ENCODE measurements around the gene ACTR6. TPM values are rescaled to one million over a fixed set of nuclear protein-coding genes. Genes with fewer than 3 reads are reported as not detected.
A peak's percentile ranks its signal among the peaks of the same experiment; 100 is the strongest.

ACTR6 gene
- total and polyA plus RNA-seq, 7 experiments from 2014 or later: 24.1 to 46.8 (median 40.2) TPM

GRCh38 chr12:100157427-100157821, 43.2 kb upstream of the ACTR6 start:
- H3K4me3 ChIP-seq (ENCODE audit: low read length): no peak overlapping the region
- Mint-ChIP-seq H3K27me3 (no peaks in the 10 kb centered on the region), H3K9me3 (no peaks in the 10 kb centered on the region), H3K27ac (peak overlapping the region in 1 of 9 donors; percentile 52), H3K4me1 (peaks cover 0 to 11% (median 5%) of the 10 kb centered on the region in 7 donors), H3K4me3 (no peak overlapping the region), H3K36me3 (peaks cover 0 to 6% (median 3%) of the 10 kb centered on the region in 5 donors)
- intact Hi-C loops (cut with micrococcal nuclease): loop anchor here in 1 of 2 donors (10.0 kb wide), 1 partner anchor 247 kb away; no protein-coding TSS in a partner anchor
- ChIA-PET CTCF (no interaction called here), POLR2A (no interaction called here)
- no peaks in the 10 kb centered on the region for H3K9me3 ChIP-seq (ENCODE audit: control insufficient read depth in 2 of 3, low read length in 3 of 3)
- no peaks in the 10 kb centered on the region for H3K27me3 ChIP-seq (ENCODE audit: control insufficient read depth in 2 of 2, insufficient read depth in 2 of 2, low read length in 2 of 2)
- no peaks in the 10 kb centered on the region for H3K36me3 ChIP-seq (ENCODE audit: control insufficient read depth in 2 of 3, insufficient read depth in 3 of 3, low read length in 3 of 3)
- no peaks in the 10 kb centered on the region for H3K4me1 ChIP-seq (ENCODE audit: control insufficient read depth in 2 of 2, insufficient read depth in 2 of 2, low read length in 2 of 2)
- no peak overlapping the region for H3K27ac ChIP-seq (ENCODE audit: low read depth, low read length)
- no peak for ATAC-seq
- no peak for DNase-seq

GRCh38 chr12:100158535-100158934, 42.1 kb upstream of the ACTR6 start:
- Mint-ChIP-seq H3K27me3 (no peaks in the 10 kb centered on the region), H3K9me3 (no peaks in the 10 kb centered on the region), H3K4me1 (peaks cover 2 to 11% (median 5%) of the 10 kb centered on the region in 7 donors), H3K4me3 (no peak overlapping the region), H3K27ac (no peak overlapping the region), H3K36me3 (peaks cover 0 to 6% (median 3%) of the 10 kb centered on the region in 5 donors)
- intact Hi-C loops (cut with micrococcal nuclease): loop anchor here in 1 of 2 donors (10.0 kb wide), 1 partner anchor 246 kb away; no protein-coding TSS in a partner anchor
- Histone ChIP-seq H3K4me1 (ENCODE audit: control insufficient read depth in 2 of 2, insufficient read depth in 2 of 2, low read length in 2 of 2) (peaks cover 0 to 4% of the 10 kb centered on the region in 2 donors), H3K36me3 (ENCODE audit: control insufficient read depth in 2 of 3, insufficient read depth in 3 of 3, low read length in 3 of 3) (no peaks in the 10 kb centered on the region), H3K4me3 (ENCODE audit: low read length) (no peak overlapping the region), H3K27ac (ENCODE audit: low read depth, low read length) (no peak overlapping the region), H3K27me3 (ENCODE audit: control insufficient read depth in 2 of 2, insufficient read depth in 2 of 2, low read length in 2 of 2) (no peaks in the 10 kb centered on the region), H3K9me3 (ENCODE audit: control insufficient read depth in 2 of 3, low read length in 3 of 3) (no peaks in the 10 kb centered on the region)
- DNase-seq: no peak
- CTCF ChIA-PET: no interaction called here
- no peak for ATAC-seq
- POLR2A ChIA-PET: interaction anchor here (0.8 kb wide), 1 partner anchor 20 kb away, joined by 3 read pairs; no protein-coding TSS in a partner anchor

- H3K27me3 ChIP-seq (ENCODE audit: control insufficient read depth in 2 of 2, insufficient read depth in 2 of 2, low read length in 2 of 2): no peaks in the 10 kb centered on the region
- no peaks in the 10 kb centered on the region for H3K9me3 ChIP-seq (ENCODE audit: control insufficient read depth in 2 of 3, low read length in 3 of 3)
- no peak overlapping the region for H3K4me3 Mint-ChIP-seq
- ATAC-seq: no peak
- H3K9me3 Mint-ChIP-seq: no peaks in the 10 kb centered on the region
- no peaks in the 10 kb centered on the region for H3K27me3 Mint-ChIP-seq
- intact Hi-C loops (cut with micrococcal nuclease): loop anchor here in 1 of 2 donors (10.0 kb wide), 1 partner anchor 245 kb away; no protein-coding TSS in a partner anchor
- no peaks in the 10 kb centered on the region for H3K36me3 ChIP-seq (ENCODE audit: control insufficient read depth in 2 of 3, insufficient read depth in 3 of 3, low read length in 3 of 3)
- peak overlapping the region in 1 of 9 donors; percentile 57 for H3K27ac Mint-ChIP-seq
- DNase-seq: no peak
- ChIA-PET CTCF (interaction anchor here (0.7 kb wide), 1 partner anchor 43 kb away, joined by 3 read pairs; no protein-coding TSS in a partner anchor), POLR2A (no interaction called here)
- peaks cover 0 to 7% of the 10 kb centered on the region in 2 donors for H3K4me1 ChIP-seq (ENCODE audit: control insufficient read depth in 2 of 2, insufficient read depth in 2 of 2, low read length in 2 of 2)
- H3K27ac ChIP-seq (ENCODE audit: low read depth, low read length): no peak overlapping the region
- H3K4me3 ChIP-seq (ENCODE audit: low read length): no peak overlapping the region
- H3K4me1 Mint-ChIP-seq: peaks cover 4 to 16% (median 12%) of the 10 kb centered on the region in 7 donors
- peaks cover 0 to 6% (median 3%) of the 10 kb centered on the region in 5 donors for H3K36me3 Mint-ChIP-seq
These were observed 41.1 kb upstream of the ACTR6 start for GRCh38 chr12:100159391-100160104.

- peak overlapping the region; percentile 34 for H3K4me3 ChIP-seq (ENCODE audit: low read length)
- ATAC-seq: peak; percentile 99
- H3K36me3 Mint-ChIP-seq: peaks cover 0 to 6% (median 3%) of the 10 kb centered on the region in 5 donors
- CTCF ChIA-PET: interaction anchor here (0.6 to 1.4 kb wide), 2 partner anchors 9 to 1163 kb away, joined by 3 to 7 read pairs; no protein-coding TSS in a partner anchor
- peak overlapping the region in 7 of 9 donors; percentile 18 to 64 (median 53) for H3K27ac Mint-ChIP-seq
- no peaks in the 10 kb centered on the region for H3K9me3 ChIP-seq (ENCODE audit: control insufficient read depth in 2 of 3, low read length in 3 of 3)
- peak overlapping the region; percentile 58 to 80 (median 72) for H3K4me3 Mint-ChIP-seq
- H3K4me1 Mint-ChIP-seq: peaks cover 0 to 14% (median 11%) of the 10 kb centered on the region in 7 donors
- peaks cover 0 to 7% of the 10 kb centered on the region in 2 donors for H3K4me1 ChIP-seq (ENCODE audit: control insufficient read depth in 2 of 2, insufficient read depth in 2 of 2, low read length in 2 of 2)
- H3K9me3 Mint-ChIP-seq: no peaks in the 10 kb centered on the region
- intact Hi-C loops (cut with micrococcal nuclease): loop anchor here (1.0 kb wide), 4 partner anchors 9 to 37 kb away; partner anchors contain the start of genes ACTR6 (in 1 of the 2) and BLTP3B (in 1 of the 2)
- DNase-seq: peak; percentile 46 to 67 (median 61)
- H3K27me3 ChIP-seq (ENCODE audit: control insufficient read depth in 2 of 2, insufficient read depth in 2 of 2, low read length in 2 of 2): no peaks in the 10 kb centered on the region
- H3K27ac ChIP-seq (ENCODE audit: low read depth, low read length): no peak overlapping the region
- POLR2A ChIA-PET: interaction anchor here (0.8 to 2.0 kb wide), 2 partner anchors 9 to 37 kb away, joined by 3 to 6 read pairs; partner anchors contain the start of gene ACTR6
- H3K27me3 Mint-ChIP-seq: no peaks in the 10 kb centered on the region
- no peaks in the 10 kb centered on the region for H3K36me3 ChIP-seq (ENCODE audit: control insufficient read depth in 2 of 3, insufficient read depth in 3 of 3, low read length in 3 of 3)
These were observed 37.0 kb upstream of the ACTR6 start for GRCh38 chr12:100163416-100164152.

GRCh38 chr12:100164153-100164704, 36.4 kb upstream of the ACTR6 start:
- Histone ChIP-seq H3K4me1 (ENCODE audit: control insufficient read depth in 2 of 2, insufficient read depth in 2 of 2, low read length in 2 of 2) (peaks cover 0 to 7% of the 10 kb centered on the region in 2 donors), H3K27ac (ENCODE audit: low read depth, low read length) (no peak overlapping the region), H3K27me3 (ENCODE audit: control insufficient read depth in 2 of 2, insufficient read depth in 2 of 2, low read length in 2 of 2) (no peaks in the 10 kb centered on the region), H3K9me3 (ENCODE audit: control insufficient read depth in 2 of 3, low read length in 3 of 3) (no peaks in the 10 kb centered on the region), H3K36me3 (ENCODE audit: control insufficient read depth in 2 of 3, insufficient read depth in 3 of 3, low read length in 3 of 3) (no peaks in the 10 kb centered on the region), H3K4me3 (ENCODE audit: low read length) (no peak overlapping the region)
- ATAC-seq (no peak), DNase-seq (no peak)
- H3K36me3 Mint-ChIP-seq: peaks cover 0 to 6% (median 3%) of the 10 kb centered on the region in 5 donors
- ChIA-PET POLR2A (interaction anchor here (0.8 to 2.0 kb wide), 2 partner anchors 10 to 36 kb away, joined by 3 to 6 read pairs; partner anchors contain the start of gene ACTR6), CTCF (interaction anchor here (1.4 kb wide), 1 partner anchor 10 kb away, joined by 7 read pairs; no protein-coding TSS in a partner anchor)
- intact Hi-C loops (cut with micrococcal nuclease): loop anchor here (1.0 kb wide), 4 partner anchors 10 to 36 kb away; partner anchors contain the start of genes ACTR6 (in 1 of the 2) and BLTP3B (in 1 of the 2)
- H3K27me3 Mint-ChIP-seq: no peaks in the 10 kb centered on the region
- H3K4me3 Mint-ChIP-seq: peak overlapping the region in 9 of 10 donors; percentile 58 to 80 (median 74)
- peaks cover 0 to 14% (median 11%) of the 10 kb centered on the region in 7 donors for H3K4me1 Mint-ChIP-seq
- H3K9me3 Mint-ChIP-seq: no peaks in the 10 kb centered on the region
- peak overlapping the region in 6 of 9 donors; percentile 18 to 64 (median 54) for H3K27ac Mint-ChIP-seq

GRCh38 chr12:100165356-100165755, 35.3 kb upstream of the ACTR6 start:
- intact Hi-C loops (cut with micrococcal nuclease): no loop called here

More at GRCh38 chr12:100165356-100165755, 35.3 kb upstream of the ACTR6 start:
- DNase-seq (no peak), ATAC-seq (no peak)
- H3K9me3 Mint-ChIP-seq: no peaks in the 10 kb centered on the region
- H3K4me1 Mint-ChIP-seq: peaks cover 0 to 14% (median 11%) of the 10 kb centered on the region in 7 donors
- CTCF ChIA-PET: no interaction called here
- no peak overlapping the region for H3K27ac Mint-ChIP-seq
- Histone ChIP-seq H3K4me3 (ENCODE audit: low read length) (no peak overlapping the region), H3K9me3 (ENCODE audit: control insufficient read depth in 2 of 3, low read length in 3 of 3) (no peaks in the 10 kb centered on the region), H3K4me1 (ENCODE audit: control insufficient read depth in 2 of 2, insufficient read depth in 2 of 2, low read length in 2 of 2) (peaks cover 0 to 7% of the 10 kb centered on the region in 2 donors), H3K27me3 (ENCODE audit: control insufficient read depth in 2 of 2, insufficient read depth in 2 of 2, low read length in 2 of 2) (no peaks in the 10 kb centered on the region), H3K27ac (ENCODE audit: low read depth, low read length) (no peak overlapping the region), H3K36me3 (ENCODE audit: control insufficient read depth in 2 of 3, insufficient read depth in 3 of 3, low read length in 3 of 3) (no peaks in the 10 kb centered on the region)
- H3K36me3 Mint-ChIP-seq: peaks cover 0 to 4% (median 0%) of the 10 kb centered on the region in 5 donors
- POLR2A ChIA-PET: no interaction called here
- H3K27me3 Mint-ChIP-seq: no peaks in the 10 kb centered on the region
- no peak overlapping the region for H3K4me3 Mint-ChIP-seq

All from naive thymus-derived CD4-positive, alpha-beta T cell (primary cell).